GM18951 (cell line): Measurements from ENCODE around the gene HOXA2.

ENCODE experiments used
- POLR2A ChIP-seq: IDR thresholded peaks from 4 replicates; pipeline ENCODE4 v1.6.1; 2011; ENCODE audit warnings: mild to moderate bottlenecking; ENCODE audit not compliant: insufficient read length, insufficient read depth; ENCODE audit errors: extremely low read depth
- in situ Hi-C: fragments of 300-500 bp; cut with MboI; formaldehyde crosslinking; loops from one replicate; pipeline ENCODE4 v1.12.0; 2022; ENCODE audit warnings: low sequenced_read_pairs, mixed read lengths, inconsistent platforms; ENCODE audit not compliant: unreplicated experiment

The HOXA2 gene

DNA sequence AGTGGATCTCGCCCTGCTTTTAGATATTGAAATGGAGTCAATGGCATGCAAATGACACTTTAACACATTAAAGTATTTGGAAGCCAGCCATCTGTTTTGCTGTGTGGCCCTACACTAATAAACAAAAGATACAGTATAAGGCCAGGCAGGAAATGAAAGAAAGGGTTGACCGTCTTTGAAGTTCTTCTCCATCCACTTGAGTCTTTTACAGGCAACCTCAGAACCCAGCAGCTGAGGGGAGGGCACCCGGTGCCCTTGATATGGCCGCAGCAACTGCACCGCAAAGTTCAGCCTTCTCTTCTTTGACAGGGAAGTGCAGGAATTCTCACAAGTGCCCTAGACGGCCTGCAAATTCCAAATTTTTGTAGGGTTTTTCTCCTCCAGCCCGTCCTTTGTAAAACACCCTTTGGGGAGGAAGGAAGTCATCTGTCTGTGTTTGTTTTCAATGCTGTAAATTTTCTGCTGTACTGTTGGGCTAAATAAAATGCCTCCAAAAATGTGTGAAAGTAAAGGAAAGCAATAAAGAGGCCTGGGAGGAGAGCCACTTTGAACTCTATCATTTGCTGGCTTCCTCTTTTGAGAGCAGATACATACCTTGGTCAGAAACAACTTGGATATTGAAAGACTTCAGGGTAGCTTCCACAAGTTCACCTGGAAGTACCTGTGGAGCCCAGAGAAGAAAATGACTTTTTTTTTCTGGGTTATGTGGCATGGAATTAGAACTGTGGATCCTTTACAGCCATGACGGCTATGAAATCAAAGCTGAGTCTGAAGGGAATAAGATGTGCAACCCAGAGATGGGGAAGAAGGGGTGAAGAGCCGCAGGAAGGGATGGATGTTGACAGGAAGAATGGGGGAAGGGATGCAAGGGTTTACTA is 10.3 kb downstream of the HOXA2 start:
- in situ Hi-C loops = no loop called here
- TF ChIP-seq POLR2A = no peak

GRCh38 chr7:27091105-27091504 is 11.4 kb downstream of the HOXA2 start:
- TF ChIP-seq POLR2A = no peak
- in situ Hi-C loops = no loop called here

GRCh38 chr7:27088002-27088922 is 14.2 kb downstream of the HOXA2 start:
- in situ Hi-C loops = no loop called here
- no peak for TF ChIP-seq POLR2A

DNA sequence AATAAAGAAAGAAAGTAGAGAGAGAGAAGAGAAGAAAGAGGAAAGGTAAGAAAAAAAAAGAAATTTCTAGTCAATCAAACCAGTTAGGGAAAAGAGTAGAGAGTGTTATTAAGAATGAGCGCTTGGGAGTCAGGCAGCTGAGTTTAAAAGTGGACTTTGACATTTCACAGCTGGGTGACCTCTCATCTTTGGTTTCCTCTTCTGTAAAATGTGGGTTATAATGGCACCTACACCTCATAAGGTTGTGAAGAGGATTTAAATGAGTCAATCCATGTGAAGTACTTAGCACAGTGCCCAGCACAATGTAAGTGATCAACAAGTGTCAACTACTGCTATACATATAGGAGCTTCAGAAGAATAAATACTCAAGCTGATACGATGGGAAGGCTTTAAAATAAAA is 18.8 kb downstream of the HOXA2 start:
- in situ Hi-C loops = no loop called here
- no peak for TF ChIP-seq POLR2A

DNA sequence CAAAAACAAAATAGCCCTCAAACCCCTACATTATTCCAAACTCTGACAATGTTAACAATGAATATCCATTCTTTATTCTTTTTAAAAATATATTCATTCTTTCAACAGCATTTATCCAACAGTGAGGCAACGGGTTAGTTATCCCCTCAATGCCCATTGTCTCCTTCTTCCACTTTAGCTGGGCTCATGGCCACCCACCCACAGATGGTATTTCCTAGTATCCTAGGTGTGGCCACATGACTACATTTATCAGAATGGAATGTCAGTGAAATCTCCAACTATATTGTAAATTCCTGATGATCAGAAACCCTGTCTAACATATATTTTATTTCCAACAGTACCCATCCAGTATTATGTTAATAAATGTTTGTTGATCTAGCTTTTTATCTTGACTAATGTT is 20.3 kb downstream of the HOXA2 start:
- in situ Hi-C loops = no loop called here
- no peak for TF ChIP-seq POLR2A

DNA sequence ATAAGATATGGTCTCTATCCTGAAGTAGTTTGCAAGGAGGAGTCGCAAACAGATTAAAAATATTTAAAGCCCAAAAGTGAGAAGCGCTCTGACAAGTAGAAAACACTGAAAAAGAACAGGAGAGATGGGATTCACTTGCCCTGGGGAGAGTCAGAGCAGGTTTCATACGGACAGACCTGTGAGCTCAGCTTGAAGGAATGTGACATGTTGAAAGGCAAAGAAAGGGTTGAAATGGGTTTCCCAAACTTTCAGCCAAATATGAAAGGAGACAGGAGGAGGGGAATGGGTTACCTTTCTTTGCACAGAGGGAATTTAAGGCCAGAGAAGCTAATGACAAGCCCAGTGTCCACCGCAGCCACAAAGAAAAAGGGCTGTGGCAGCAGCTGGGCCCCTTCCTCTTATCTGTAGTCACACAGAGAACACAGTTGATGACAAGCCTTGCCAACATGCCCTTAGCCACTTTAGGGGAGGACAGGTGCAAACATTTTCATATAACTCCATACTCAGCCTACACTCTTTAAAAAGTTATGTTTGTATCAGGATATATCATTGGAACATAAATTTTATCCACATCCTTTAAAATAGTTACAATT is 21.5 kb downstream of the HOXA2 start:
- in situ Hi-C loops = no loop called here
- TF ChIP-seq POLR2A = no peak

DNA sequence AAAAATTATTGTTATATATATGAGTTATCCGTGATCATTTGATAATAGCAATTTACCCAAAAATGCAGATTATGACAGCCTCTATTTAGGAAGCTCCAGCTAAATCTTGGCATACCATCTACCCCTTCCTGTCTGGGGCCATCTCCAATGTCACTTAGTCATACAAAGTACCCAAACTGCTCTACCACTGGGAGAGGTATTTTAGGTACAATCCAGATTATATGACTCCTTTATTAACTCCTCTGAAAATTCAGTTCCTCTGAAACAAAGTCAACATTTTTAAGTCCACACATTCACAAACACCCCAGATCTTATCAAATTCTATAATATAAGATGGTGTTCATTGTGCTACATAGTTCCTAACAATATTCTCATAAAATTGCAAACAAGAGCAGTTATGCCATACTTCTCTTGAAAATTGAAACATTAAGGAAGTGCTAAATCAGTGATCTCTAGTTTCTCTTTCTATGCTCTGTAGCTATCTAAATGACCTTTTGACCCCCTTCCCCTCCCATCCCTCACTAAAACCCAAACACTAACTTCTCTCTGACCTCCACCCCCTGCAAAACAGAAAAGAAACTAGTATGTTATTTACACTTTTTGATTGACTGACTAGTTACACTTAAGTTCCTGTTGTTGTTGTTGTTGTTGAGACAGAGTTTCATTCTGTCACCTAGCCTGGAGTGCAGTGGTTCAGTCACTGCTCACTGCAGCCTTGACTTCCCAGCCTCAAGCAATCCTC is 23.1 kb downstream of the HOXA2 start:
- TF ChIP-seq POLR2A = no peak
- in situ Hi-C loops = no loop called here

- in situ Hi-C loops = no loop called here
Observed at GRCh38 chr7:27078616-27079233, 23.8 kb downstream of the HOXA2 start.

GRCh38 chr7:27073076-27073475 is 29.4 kb downstream of the HOXA2 start:
- no peak for TF ChIP-seq POLR2A

More at GRCh38 chr7:27078616-27079233, 23.8 kb downstream of the HOXA2 start:
- no peak for TF ChIP-seq POLR2A

DNA sequence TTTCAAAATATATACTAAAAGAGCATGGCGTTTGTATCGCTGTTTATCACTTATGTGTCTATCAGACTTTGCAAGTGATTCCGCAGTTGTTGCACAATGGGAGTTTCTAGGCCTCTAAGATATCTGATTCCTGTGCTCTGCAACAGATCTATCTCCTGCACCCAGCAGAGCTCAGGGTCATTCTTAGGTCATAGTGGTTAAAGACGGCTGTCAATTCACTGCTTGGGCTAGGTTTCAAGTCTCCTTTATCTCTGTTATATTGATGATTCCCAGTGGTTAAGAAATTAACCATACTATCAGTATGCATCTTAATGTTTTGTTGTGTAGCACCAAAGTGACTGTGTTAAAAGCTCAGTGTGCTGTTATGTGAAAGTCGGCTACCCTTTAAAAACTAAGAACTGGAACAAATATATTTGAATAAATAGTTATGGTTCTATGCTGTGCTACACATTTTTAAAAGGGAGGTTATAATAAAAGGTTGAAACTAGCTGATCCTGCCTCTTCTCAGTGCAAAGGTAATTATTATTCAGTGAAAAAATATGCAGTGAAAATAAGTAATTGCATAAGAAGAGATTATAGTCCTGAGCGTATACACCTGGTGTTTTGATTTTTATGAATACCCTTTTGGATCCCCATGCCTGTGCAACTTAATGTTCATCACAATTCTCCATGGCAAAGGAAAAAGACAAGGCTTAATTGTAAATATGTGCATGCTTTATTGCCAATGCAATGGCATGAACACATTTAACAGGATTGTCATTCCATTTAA is 30.7 kb downstream of the HOXA2 start:
- in situ Hi-C loops = no loop called here
- TF ChIP-seq POLR2A = no peak

More at GRCh38 chr7:27073076-27073475, 29.4 kb downstream of the HOXA2 start:
- in situ Hi-C loops = no loop called here

GRCh38 chr7:27068259-27068658 is 34.2 kb downstream of the HOXA2 start:
- in situ Hi-C loops = no loop called here
- no peak for TF ChIP-seq POLR2A
